Astrocyte of the hippocampus (primary cell): ENCODE measurements around the gene CCL18.
"Not testable (repeated sequence)": the region's sequence is repeated elsewhere in the genome, so short reads cannot be mapped to it uniquely, and the experiment has no call there.

Source experiments
- DNase-seq: peaks from one replicate; pipeline ENCODE4 v3.0.0; 2011; ENCODE audit warnings: low read depth, low spot score

The CCL18 gene, protein sequence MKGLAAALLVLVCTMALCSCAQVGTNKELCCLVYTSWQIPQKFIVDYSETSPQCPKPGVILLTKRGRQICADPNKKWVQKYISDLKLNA

DNA sequence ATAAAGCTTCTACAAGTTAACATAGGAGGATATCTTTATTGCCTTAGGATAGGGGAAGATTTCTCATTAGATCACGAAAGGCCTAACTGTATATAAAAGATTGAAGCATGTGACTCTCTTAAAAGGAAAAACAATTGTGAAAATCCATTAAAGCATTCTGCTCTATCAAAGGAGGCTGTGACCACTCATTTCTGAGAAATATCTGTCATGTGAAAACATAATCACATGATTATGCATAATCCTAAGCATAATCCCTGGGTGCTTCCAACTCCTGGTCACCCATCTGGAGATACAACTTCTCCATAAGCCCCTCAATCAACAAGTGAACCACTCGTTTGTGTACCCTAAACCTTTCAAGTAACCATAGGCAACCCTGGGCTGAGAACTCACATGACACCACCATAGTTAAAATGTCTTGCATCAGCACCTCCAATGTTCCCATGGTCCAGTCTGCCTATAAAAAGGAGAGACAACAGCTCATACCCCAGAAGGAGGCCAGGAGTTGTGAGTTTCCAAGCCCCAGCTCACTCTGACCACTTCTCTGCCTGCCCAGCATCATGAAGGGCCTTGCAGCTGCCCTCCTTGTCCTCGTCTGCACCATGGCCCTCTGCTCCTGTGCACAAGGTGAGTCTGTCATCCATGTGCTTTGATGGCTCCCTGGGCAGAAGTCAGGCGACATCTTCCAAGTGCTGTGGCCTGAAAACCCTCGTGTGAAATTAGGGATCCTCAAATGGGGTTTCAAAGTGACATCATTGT is at the start of gene CCL18:
Gene CCL18, plus strand, starts transcription at position 487 of the 756 bp plus-strand sequence. Its CDS starts 71 bp downstream, at position 558.
- DNase-seq = no peak

DNA sequence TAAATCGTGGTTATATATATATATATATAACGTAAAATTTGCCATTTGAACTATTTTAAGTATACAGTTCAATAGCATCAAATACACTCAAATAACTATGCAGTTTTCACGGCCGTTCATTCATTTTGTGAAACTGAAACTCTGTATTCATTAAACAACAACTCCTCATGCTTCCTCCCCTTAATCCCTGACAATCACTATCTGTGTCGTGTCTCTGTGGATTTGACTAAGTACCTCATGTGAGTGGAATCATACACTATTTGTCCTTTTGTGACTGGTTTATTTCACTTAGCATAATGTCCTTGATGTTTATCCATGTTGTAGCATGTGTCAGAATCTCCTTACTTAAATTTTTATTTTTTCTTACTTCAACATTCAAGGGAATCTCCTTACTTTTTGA is 49.1 kb upstream of the CCL18 start:
- DNase-seq = no peak

- DNase-seq = not testable (repeated sequence)
Measured at GRCh38 chr17:36015895-36016294, 48.2 kb upstream of the CCL18 start.

DNA sequence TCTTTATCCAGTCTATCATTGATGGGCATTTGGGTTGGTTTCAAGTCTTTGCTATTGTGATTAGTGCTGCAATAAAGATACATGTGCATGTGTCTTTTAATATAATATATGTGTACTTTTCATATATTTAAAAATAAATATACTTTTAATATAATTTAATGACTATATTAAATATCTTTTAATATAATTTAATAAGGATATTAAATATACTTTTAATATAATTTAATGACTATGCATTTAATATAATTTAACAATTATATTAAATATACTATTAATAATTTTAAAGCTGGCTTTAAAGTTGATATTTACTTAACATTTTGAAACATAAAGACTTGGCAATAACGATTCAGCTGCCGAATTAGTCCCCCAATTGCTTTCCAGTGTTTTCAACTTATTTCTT is 47.5 kb upstream of the CCL18 start:
- DNase-seq = no peak

GRCh38 chr17:36017799-36018198 is 46.3 kb upstream of the CCL18 start, which contains the start of gene CCL23:
CCL23 (minus strand) TSS chr17:36017972; CDS start chr17:36017897, 75 bp downstream.
- DNase-seq = no peak

DNA sequence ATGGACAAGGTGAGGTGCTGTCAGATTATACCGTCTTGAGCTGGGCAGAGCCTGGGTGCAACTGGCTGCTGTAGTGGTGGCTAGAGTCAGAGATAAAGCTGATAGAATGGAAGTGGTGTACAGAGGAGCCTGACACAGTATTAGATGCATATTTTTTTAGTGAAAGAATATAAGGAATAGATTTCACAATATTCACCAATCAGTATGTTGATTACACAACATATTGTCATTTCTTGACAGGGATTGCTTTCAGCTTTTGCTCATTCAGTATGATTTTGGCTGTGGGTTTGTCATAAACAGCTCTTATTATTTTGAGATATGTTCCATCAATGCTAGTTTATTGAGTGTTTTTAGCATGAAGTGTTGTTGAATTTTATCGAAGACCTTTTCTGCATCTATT is 44.6 kb upstream of the CCL18 start:
- no peak for DNase-seq

DNA sequence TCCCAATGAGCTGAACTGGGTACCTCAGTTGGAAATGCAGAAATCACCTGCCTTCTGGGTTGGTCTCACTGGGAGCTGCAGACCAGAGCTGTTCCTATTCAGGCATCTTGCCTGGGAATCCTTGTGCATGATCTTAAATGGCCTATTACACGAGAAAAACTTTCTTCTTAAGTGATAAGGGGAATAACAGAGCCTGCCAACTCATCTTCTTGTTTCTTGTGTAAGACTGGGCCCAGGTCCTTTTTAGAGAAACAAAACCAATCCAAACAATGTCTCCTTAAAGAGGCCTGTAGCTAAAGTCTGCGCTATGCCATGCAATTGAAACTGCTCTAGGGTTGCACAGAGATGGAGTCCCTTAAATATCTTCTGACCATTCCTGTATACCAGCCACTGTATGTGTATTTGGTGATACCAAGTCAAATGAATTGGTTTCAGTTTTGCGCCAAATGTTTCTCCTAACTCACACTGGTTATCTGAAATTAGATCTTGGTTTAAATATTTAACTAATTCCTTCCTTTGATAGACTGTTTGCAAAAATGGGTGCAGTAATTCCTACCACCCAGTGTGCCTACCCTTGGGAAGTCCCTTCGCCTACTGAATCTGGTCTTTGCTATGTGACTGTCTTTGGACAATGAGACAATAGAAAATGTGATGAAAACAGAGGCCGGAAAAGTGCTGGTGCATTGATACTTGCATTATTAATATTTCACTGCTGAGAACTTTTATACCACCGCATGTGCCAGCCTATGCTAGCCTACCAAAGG is 39.8 kb upstream of the CCL18 start:
- DNase-seq = no peak

- no peak for DNase-seq
Measured at GRCh38 chr17:36027761-36028160, 36.3 kb upstream of the CCL18 start.

DNA sequence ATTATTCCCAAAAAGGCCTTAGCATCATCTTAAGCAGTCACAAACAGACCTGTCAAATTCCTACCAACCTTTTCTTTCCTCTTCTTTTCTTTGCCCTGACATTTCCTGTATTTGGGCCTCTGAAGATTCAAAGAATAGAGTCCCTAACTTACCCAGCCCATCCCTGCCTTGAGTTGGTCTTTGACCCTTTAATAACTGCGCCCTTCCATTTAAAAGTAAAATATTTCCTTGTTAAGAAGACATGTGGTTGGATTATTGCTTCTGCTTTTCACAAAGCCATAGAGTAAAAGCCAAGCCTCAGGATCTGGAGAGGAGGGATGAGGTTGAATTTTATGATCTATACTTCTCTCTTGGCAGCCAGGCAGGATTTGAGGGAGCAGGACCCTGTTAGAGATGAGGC is 33.1 kb upstream of the CCL18 start:
- DNase-seq = no peak

- no peak for DNase-seq
Measured at GRCh38 chr17:36034127-36034526, 29.9 kb upstream of the CCL18 start.

- no peak for DNase-seq
Measured at GRCh38 chr17:36036235-36036634, 27.8 kb upstream of the CCL18 start.

DNA sequence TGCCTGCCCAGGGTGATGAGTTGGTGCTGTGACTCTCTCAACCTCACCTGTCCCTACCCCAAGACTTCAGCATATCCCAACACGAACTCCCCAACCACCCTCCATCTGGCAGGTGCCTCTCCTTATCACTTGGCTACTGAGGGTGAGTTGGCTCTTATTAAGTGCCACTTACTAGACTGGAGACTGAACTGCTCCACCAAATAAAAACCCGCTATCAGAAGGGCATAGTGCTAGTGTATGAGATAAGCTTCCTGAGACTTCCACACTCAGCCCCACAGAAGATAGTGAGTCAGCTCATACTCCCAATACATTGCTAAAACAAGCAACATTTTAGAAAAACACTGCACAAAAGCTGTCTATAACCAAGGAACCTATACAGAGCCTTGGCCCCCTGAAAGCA is 16.0 kb upstream of the CCL18 start:
- DNase-seq = no peak

GRCh38 chr17:36049643-36050042 is 14.4 kb upstream of the CCL18 start:
- DNase-seq = no peak

DNA sequence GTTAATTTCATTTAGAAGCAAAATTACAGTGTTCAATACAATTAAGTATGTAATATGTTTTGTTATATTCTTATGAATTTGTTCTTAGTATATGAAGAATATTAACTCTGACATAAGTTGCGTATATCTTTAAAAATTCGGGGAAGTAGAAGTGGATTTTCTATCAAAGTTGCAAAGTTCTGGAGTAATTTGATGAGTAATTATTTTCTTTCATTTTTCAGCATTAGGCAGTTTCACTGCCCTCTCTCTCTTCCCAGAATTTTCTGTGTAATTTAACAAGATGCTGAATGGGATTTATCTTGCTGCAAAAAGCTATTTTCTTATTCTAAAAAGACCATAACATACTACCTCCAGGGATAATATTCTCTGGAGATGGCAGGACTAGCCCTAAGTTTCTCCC is 8.9 kb upstream of the CCL18 start:
- DNase-seq = no peak

DNA sequence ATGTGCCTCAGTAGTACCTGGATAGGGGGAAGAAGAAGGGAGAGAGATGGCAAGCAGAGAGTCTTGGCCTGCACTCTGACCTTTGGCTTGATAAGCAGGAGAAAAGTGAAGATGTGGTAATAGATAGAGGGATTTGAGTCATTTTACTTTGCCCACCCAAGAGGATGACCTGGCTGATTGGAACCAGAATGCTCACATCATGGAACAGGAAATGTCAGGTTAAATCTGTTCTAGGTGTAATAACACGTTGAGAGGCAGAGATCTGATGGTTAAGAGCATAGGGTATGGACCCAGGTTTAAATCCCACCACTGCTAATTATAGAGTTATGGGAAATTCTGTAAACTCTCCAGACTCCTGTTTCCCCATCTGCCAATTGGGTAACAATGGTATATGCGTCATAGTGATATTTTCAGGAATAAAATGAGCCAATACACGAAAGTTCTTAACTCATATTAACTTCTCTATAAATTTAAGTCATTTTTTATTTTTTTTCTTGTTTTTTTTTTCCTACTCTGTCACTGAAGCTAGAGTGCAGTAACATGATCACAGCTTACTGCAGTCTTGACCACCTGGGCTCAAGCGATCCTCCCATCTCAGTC is 8.1 kb upstream of the CCL18 start:
- DNase-seq = no peak

GRCh38 chr17:36057911-36058310 is 6.2 kb upstream of the CCL18 start:
- DNase-seq = no peak

GRCh38 chr17:36059406-36059805 is 4.7 kb upstream of the CCL18 start:
- no peak for DNase-seq

DNA sequence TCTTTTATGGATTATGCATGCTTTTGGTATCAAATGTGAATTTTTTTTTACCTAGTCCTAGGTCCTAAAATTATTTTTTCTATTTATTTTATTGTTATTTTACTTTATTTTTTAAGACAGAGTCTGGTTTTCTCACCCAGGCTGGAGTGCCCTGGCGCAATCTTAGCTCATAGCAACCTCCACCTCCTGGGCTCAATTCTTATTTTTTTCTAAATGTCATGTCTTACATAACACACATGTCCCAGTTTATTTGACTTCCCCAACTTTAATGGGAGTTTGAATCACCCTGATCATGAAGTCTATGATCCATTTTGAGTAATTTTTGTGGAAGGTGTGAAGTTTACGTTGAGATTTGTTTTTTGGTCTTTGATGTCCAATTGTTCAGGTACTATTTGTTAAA is 3.3 kb upstream of the CCL18 start:
- no peak for DNase-seq

DNA sequence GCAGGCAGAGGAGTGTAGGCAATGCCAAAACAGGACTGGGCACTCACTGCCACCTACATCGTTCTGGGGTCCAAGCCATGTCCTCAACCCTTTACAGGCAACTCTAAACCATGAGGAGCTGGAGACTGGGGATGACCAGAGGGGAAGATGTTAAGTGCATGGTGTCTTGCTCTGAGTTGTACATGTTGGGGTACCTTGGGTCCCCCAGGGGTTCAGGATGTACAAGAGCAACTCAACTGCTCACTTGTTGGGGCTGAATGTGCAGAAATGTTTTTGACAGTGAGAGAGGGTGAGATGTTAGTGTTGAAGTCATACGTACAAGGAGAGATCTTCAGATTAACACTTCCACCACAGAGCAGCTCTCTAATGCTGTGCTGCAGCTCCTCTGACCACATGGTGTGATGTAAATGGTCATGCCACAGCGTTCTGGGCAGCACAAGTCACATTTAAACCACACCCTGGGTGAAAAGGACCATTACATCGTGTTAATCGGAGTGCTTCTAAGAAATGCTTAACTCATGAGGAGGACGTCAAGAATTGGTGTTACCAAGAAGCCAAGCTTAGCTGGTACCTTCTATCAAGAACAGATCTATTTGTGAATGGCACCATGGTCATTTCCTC is 2.4 kb downstream of the CCL18 start:
- no peak for DNase-seq

GRCh38 chr17:36068524-36068923 is 4.5 kb downstream of the CCL18 start:
- no peak for DNase-seq

DNA sequence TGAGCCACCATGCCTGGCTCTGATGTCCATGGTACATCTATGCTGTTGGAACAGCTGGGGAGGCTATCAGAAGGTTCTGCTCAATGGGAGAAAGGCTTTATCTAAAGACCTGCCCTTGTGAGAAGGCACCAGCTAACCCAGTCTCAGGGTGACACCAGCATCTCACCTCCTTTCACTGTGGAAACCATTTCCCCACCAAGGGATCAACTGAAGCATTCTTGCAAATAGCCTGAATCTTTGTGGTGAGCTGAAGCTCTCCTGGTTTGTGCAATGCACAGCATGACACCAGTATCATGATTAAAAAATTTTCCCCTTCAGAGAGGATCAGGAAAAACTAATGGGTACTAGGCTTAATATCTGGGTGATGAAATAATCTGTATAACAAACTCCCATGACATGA is 5.1 kb downstream of the CCL18 start:
- no peak for DNase-seq

DNA sequence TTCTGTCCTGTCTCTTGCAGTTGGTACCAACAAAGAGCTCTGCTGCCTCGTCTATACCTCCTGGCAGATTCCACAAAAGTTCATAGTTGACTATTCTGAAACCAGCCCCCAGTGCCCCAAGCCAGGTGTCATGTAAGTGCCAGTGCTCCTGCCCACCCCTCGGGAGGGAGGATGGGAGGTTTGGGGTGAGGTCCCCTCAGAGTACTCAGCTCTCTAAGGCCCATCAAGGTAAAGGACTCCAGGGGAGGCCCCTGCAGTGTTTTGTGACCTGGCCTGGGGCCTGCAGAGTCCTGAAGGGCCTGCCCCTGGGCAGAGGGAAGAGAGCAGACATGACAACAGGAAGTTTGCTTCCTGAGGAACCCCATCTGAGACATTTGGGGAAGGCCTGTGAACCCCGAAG is 6.4 kb downstream of the CCL18 start:
- DNase-seq = no peak
